Non-pigmented ciliary epithelial cell (primary cell): ENCODE data around the gene ACSL3.
"Not testable (repeated sequence)": the region's sequence is repeated elsewhere in the genome, so short reads cannot be mapped to it uniquely, and the experiment has no call there.

ENCODE experiments used
- DNase-seq: peaks from one replicate; pipeline ENCODE4 v3.0.0-alpha.2; 2010; ENCODE audit warnings: low read depth

Gene ACSL3

DNA sequence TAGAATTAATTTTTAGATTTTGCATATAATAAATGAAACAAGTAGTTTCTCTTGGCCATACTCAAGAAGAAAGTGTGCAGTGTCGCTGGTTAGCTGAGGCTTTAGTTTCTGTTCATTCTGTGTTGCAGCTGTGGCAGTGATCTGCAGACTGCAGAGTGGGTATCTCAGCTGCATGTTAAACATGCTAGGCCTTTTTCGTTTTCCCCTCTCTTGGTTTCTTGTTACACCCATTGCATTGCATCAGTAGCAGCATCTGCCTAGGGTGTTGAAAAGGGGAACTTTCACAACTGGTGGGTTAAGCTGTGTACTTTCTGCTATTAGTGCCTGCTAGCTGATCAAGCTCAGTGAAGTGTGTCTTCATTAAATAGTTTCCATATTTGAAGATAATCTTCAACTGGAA is 51.3 kb downstream of the ACSL3 start:
- no peak for DNase-seq

GRCh38 chr2:222912776-222913175 is 51.9 kb downstream of the ACSL3 start:
- no peak for DNase-seq

- no peak for DNase-seq
Observed at GRCh38 chr2:222915092-222915957, 54.5 kb downstream of the ACSL3 start.

GRCh38 chr2:222916229-222917197 is 55.7 kb downstream of the ACSL3 start:
- no peak for DNase-seq

- DNase-seq = not testable (repeated sequence)
Observed at GRCh38 chr2:222917212-222917611, 56.4 kb downstream of the ACSL3 start.

DNA sequence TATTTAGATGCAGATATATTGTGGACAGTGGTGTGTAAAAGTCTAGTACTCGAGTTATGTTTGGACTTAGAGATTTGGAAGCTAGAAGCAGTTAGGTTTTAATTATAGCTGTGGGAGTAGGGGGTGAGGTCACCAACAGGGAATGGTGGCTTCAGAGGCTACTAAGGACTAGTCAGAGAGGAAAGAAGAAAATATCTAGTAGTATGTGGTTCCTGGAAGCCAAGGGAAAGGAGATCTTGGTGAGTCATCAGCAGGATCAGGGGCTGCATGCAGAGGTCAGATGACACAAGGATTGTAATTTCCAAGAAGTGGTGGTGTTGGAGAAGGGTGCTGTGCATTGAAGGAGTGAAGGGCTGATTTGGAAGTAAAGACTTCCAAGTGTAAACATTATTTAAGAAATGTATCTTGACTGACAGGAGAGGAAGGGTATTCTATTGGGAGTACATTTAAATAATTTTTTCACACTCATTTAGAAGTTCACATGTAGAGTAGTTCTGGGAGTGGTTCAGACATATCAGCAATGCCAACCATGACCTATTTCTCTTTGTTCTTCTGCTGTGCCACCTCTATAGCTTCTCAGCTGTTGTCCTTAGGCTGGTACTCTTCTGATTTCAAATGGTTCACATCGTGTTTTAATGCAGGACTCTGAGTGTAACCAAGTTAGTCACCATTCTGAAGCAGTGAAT is 59.1 kb downstream of the ACSL3 start:
- peak; percentile 87 for DNase-seq

DNA sequence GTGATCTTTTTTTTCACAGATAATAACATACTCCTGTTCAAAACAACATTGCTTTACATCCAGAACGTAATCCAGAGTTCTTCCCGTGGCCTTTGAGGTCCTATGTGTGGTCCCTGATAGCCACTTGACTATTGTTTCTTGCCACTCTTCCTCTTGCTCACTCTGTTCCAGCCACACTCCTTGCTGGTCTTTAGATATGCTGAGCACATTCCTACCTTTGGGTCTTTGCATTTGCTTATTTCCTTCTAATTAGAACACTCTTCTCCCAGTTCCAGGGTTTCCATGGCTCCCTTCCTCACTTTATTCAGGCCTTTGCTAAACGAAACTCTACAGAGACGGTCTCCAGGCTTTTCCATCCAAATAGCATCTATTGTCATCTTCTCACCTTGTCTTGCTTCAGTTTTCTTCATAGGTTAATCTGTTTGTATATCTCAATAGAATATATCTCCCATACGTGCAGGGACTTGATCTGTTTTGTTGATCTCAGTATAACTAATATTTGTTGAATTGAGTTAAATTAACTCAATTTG is 59.9 kb downstream of the ACSL3 start:
- no peak for DNase-seq

DNA sequence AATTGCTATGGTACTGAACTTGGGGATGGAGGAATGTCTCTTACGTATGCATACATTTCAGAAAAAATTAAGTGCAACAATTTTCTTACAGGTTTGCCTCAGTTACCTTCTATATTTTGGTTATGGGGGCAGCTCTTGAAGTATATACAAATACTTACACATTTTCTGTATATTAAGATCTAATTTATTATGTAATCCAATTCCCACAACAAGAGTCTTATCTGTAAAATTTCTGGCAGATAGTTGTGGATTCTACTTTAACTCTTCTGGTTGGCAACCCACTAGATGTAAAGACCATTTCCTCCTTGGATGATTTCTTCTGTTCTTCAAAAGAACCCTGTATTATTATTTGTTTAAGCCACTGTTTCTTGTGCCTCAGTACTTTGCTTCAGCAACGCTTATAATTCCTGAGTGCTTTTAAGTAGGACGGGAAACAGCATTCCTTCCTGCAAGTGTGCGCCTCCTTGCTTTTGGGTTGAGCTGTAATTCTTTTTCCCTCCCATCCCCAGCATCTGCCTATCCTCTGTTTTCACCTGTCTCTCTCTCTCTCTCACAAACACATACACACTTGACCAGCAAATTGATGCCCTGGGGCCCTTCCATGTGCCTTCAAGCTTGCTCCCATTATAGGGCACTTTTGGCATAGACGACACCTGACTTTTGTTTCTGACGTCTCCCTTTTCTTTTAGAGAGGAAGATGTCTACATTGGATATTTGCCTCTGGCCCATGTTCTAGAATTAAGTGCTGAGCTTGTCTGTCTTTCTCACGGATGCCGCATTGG is 61.4 kb downstream of the ACSL3 start:
- no peak for DNase-seq

DNA sequence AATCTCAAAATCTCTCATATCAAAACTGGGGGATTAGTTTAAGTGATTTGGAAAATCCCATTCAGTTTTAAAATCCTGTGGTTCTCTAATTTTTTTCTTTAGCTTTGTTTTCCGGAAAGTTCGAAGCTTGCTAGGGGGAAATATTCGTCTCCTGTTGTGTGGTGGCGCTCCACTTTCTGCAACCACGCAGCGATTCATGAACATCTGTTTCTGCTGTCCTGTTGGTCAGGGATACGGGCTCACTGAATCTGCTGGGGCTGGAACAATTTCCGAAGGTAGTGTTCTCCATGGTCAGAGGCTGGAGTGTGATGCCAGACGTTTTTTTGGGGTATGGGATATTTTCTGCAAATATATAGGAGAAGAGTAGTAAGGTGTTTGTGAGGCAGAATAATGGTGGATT is 66.1 kb downstream of the ACSL3 start:
- no peak for DNase-seq

DNA sequence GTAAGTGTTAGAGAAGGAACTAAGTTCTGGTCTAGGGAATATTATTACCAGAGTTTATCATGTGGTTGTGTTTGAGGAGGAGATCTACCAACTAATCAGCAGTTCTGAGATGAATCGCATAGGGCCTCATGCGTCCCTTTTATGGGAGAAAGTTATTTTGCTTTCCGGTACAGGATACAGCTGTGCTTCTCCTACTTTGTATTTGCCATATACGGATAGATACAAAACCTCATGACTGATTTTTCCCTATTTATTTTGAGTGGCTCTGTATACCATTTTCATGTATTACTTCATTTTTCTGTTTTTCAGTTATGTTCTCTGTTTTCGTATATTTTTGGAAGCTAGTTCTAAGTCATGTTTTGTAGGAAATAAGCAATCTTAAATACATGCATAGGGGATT is 66.8 kb downstream of the ACSL3 start:
- DNase-seq = no peak

DNA sequence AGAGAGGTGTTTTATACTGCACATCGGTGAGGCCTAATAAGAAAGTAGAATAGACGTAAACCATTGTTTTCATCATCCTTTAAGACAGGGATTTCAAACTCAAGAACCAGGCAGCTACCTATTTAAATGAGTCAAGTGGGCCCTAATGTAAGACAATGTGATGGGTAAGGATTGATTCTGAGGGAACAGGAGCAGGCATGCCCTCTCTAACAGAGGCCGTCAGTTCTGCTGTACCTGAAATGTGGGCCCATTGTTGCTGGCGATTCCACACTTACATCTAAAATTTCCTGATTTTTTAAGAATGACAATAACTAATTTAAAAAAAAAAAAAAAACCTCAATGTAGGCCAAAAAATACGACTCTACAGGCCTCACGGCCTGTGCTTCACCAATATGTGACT is 67.5 kb downstream of the ACSL3 start:
- DNase-seq = no peak

DNA sequence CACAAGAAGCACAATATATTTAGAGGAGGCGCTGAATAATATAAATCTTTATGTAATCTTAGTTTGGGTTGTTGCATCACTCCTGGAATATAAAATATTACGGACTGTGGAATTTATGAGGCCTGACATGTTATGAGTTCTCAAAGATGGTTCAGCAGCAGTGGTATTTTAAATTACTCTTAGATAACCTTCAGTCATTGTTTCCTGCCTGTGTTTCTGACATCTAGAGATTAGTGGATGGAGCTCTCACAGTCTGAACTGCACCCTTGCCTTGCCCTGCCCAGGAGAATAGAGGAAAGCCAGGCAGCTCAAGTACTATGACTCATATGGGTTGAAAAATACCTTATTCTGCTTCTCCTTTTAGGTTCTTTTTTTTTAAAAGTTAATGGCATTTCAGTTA is 70.0 kb downstream of the ACSL3 start:
- DNase-seq = no peak

- DNase-seq = no peak
Observed at GRCh38 chr2:222931659-222932058, 70.8 kb downstream of the ACSL3 start.

GRCh38 chr2:222933458-222933857 is 72.6 kb downstream of the ACSL3 start:
- DNase-seq = no peak

DNA sequence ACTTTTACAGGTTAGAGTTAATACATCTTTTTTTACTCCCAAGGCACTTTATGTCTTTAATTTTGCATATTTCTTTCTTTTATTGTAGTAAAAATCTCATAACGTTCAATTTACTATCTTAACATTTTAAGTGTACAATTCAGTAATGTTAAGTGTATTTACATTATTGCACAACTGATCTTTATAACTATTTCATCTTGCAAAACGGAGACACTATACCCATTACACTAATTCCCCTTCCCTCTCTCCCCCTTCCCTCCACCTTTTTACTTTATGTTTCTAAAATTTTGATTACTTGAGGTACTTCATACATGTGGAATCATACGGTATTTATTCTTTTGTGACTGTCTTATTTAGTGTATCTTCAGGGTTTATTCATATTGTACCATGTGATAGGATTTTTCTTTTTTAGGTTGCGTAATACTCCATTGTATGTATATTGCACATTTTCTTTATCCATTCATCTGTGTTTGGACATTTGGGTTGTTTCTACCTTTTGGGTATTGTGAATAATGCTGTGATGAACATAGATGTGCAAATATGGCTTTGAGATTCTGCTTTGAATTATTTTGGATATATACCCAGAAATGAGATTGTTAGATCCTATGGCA is 75.0 kb downstream of the ACSL3 start:
- DNase-seq = no peak

- no peak for DNase-seq
Observed at GRCh38 chr2:222936705-222937104, 75.9 kb downstream of the ACSL3 start.

DNA sequence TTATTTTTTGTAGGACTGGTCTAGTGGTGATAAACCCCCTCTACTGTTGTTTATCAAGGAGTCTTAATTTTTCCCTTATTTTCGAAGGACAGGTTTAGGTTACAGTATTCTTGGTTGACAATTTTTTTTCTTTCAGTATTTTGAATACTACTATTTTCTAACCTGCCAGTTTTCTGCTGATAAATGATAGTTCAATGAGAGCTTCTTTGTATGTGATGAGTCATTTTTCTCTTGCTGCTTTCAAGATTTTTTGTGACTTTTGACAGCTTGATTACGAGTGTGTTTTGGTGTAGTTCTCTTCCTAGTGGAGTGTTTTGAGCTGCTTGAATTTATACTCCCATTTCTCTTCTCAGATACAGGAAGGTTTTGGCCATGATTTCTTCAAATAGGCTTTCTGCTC is 77.5 kb downstream of the ACSL3 start:
- no peak for DNase-seq

DNA sequence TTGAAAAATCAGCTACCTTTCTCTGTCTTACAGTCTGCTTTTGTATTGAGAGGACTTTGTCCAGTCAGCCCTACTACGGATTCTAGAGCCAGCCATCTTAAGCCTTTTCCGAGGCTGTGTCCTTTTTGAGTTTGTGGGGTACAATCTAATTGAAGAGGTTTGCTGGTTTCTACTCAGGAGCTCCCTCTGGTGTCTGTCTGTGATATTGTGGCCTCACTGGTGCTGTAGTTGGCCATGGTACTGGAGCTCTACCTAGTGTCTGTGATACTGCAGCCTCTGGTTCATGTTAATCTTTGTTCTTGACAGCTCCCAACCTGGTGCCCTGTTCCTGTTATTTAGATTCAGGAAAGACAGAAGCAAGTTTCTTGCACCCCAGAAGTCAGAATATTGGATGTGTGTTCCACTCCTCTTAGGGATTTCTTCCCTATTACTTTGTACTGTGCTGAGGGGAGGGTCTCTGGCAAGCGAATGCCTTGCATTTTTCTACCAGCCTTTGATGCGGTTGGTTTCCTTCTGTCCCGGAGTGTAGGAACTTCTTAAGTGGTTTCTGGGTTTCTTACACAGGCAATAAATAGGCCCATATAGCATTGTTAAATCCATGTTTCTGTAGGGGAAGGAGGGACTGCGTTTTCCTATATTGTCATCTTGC is 78.5 kb downstream of the ACSL3 start:
- DNase-seq = no peak

GRCh38 chr2:222939979-222940378 is 79.1 kb downstream of the ACSL3 start:
- DNase-seq = no peak

- DNase-seq = no peak
Observed at GRCh38 chr2:222941510-222942032, 80.7 kb downstream of the ACSL3 start.
